OCI-LY1 (cell line): ENCODE measurements around the gene RAD21L1.
"Not testable (repeated sequence)": the region's sequence is repeated elsewhere in the genome, so short reads cannot be mapped to it uniquely, and the experiment has no call there.

ENCODE experiments used
- H2AFZ ChIP-seq: fragments of 200-600 bp; sonication (generic), shearing (Covaris generic); 2 replicates; pipeline ENCODE4 v1.6.0; 2014; ENCODE audit warnings: antibody characterized with exemption, mild to moderate bottlenecking, low read length
- H3F3A ChIP-seq: fragments of 200-600 bp; sonication (generic), shearing (Covaris generic); 2 replicates; pipeline ENCODE4 v1.6.0; 2014; ENCODE audit warnings: mild to moderate bottlenecking, antibody characterized with exemption, low read length, moderate library complexity; ENCODE audit not compliant: insufficient read depth
- H3K27ac ChIP-seq: fragments of 200-600 bp; sonication (generic); 2 replicates; pipeline ENCODE4 v1.5.1; 2014; ENCODE audit warnings: low read length, mixed run types, mild to moderate bottlenecking, low read depth; ENCODE audit not compliant: poor library complexity, severe bottlenecking
- H3K27me3 ChIP-seq: fragments of 200-600 bp; sonication (generic); 2 replicates; pipeline ENCODE4 v1.6.0; 2014; ENCODE audit warnings: antibody characterized with exemption, mild to moderate bottlenecking, low read length, moderate library complexity; ENCODE audit not compliant: insufficient read depth
- H3K36me3 ChIP-seq: fragments of 200-600 bp; sonication (generic); 2 replicates; pipeline ENCODE4 v1.6.1; 2014; ENCODE audit warnings: mild to moderate bottlenecking, antibody characterized with exemption, low read length, moderate library complexity, mixed read lengths; ENCODE audit not compliant: insufficient read depth
- H3K4me1 ChIP-seq: fragments of 200-600 bp; sonication (generic); 2 replicates; pipeline ENCODE4 v1.5.1; 2014; ENCODE audit warnings: mild to moderate bottlenecking, low read length, moderate library complexity; ENCODE audit not compliant: insufficient read depth, severe bottlenecking
- H3K4me2 ChIP-seq: fragments of 200-600 bp; sonication (generic), shearing (Covaris generic); 2 replicates; pipeline ENCODE4 v1.6.1; 2014; ENCODE audit warnings: low read length
- H3K4me3 ChIP-seq: fragments of 200-600 bp; sonication (generic); 2 replicates; pipeline ENCODE4 v1.5.1; 2014; ENCODE audit warnings: low read length, low read depth, mild to moderate bottlenecking, mixed read lengths; ENCODE audit not compliant: poor library complexity, severe bottlenecking
- H3K79me2 ChIP-seq: fragments of 200-600 bp; shearing (Covaris generic); 2 replicates; pipeline ENCODE4 v1.6.1; 2016; ENCODE audit warnings: mixed run types, low read length, mixed read lengths; ENCODE audit not compliant: insufficient read depth
- H3K9ac ChIP-seq: fragments of 200-600 bp; sonication (generic), shearing (Covaris generic); 2 replicates; pipeline ENCODE4 v1.6.1; 2014; ENCODE audit warnings: mild to moderate bottlenecking, low read length, mixed read lengths
- H3K9me2 ChIP-seq: fragments of 200-600 bp; sonication (generic), shearing (Covaris generic); 2 replicates; pipeline ENCODE4 v1.6.1; 2014; ENCODE audit warnings: low read depth, mild to moderate bottlenecking, low read length, mixed read lengths
- H3K9me3 ChIP-seq: fragments of 200-600 bp; shearing (Covaris generic); 2 replicates; pipeline ENCODE4 v1.6.1; 2014; ENCODE audit warnings: low read length, mixed read lengths
- H4K20me1 ChIP-seq: fragments of 200-600 bp; sonication (generic), shearing (Covaris generic); 2 replicates; pipeline ENCODE4 v1.6.0; 2016; ENCODE audit warnings: mild to moderate bottlenecking, low read length; ENCODE audit not compliant: insufficient read depth
- CTCF ChIP-seq: fragments of 200-600 bp; sonication (generic), shearing (Covaris generic); IDR thresholded peaks from 2 replicates; pipeline ENCODE4 v1.5.1; 2017; ENCODE audit warnings: mild to moderate bottlenecking, antibody characterized with exemption, low read length, moderate library complexity, mixed read lengths

The RAD21L1 gene

GRCh38 chr20:1214838-1215261, 11.0 kb upstream of the RAD21L1 start:
- no peak overlapping the region for H3K9ac ChIP-seq
- H3K27me3 ChIP-seq: no peaks in the 10 kb centered on the region
- no peak for TF ChIP-seq CTCF
- no peaks in the 10 kb centered on the region for H3K79me2 ChIP-seq
- H3K4me3 ChIP-seq: no peak overlapping the region
- H3K4me2 ChIP-seq: no peak overlapping the region
- no peak overlapping the region for H3K27ac ChIP-seq
- no peaks in the 10 kb centered on the region for H3F3A ChIP-seq
- no peaks in the 10 kb centered on the region for H3K9me3 ChIP-seq
- H4K20me1 ChIP-seq: no peaks in the 10 kb centered on the region
- H2AFZ ChIP-seq: no peak overlapping the region
- H3K4me1 ChIP-seq: no peaks in the 10 kb centered on the region
- H3K9me2 ChIP-seq: no peaks in the 10 kb centered on the region
- no peaks in the 10 kb centered on the region for H3K36me3 ChIP-seq

GRCh38 chr20:1215386-1216170, 10.3 kb upstream of the RAD21L1 start:
- Histone ChIP-seq H3K27ac (no peak overlapping the region), H3K79me2 (no peaks in the 10 kb centered on the region), H3K9me2 (no peaks in the 10 kb centered on the region), H3K27me3 (no peaks in the 10 kb centered on the region), H3K4me1 (no peaks in the 10 kb centered on the region), H3K9me3 (no peaks in the 10 kb centered on the region), H3K4me3 (no peak overlapping the region), H2AFZ (no peak overlapping the region), H4K20me1 (no peaks in the 10 kb centered on the region), H3K4me2 (no peak overlapping the region), H3F3A (no peaks in the 10 kb centered on the region), H3K9ac (no peak overlapping the region), H3K36me3 (no peaks in the 10 kb centered on the region)
- TF ChIP-seq CTCF: no peak

GRCh38 chr20:1216527-1217427, 9.1 kb upstream of the RAD21L1 start:
- H3K4me1 ChIP-seq, H3K9ac ChIP-seq, H3K27ac ChIP-seq, H3K4me3 ChIP-seq, H3F3A ChIP-seq, H3K9me3 ChIP-seq, H3K27me3 ChIP-seq, H3K79me2 ChIP-seq, H4K20me1 ChIP-seq, H3K4me2 ChIP-seq, H2AFZ ChIP-seq, H3K36me3 ChIP-seq, H3K9me2 ChIP-seq: not testable (repeated sequence)

- H2AFZ ChIP-seq, H3K27me3 ChIP-seq, H4K20me1 ChIP-seq, H3F3A ChIP-seq, H3K9me2 ChIP-seq, H3K79me2 ChIP-seq, H3K4me3 ChIP-seq, H3K27ac ChIP-seq, H3K4me2 ChIP-seq, H3K4me1 ChIP-seq, H3K36me3 ChIP-seq, H3K9ac ChIP-seq, H3K9me3 ChIP-seq: not testable (repeated sequence)
Measured at GRCh38 chr20:1222750-1223149, 3.1 kb upstream of the RAD21L1 start.
